HepG2 (cell line): ENCODE data around the gene NUBP1. TPM values are rescaled to one million over a fixed set of nuclear protein-coding genes. Genes with fewer than 3 reads are reported as not detected.

Experiments used
- FOSL2 ChIP-seq: sonication (generic); formaldehyde crosslinking; IDR thresholded peaks from 2 replicates; pipeline ENCODE4 v1.4.0; 2020; ENCODE audit warnings: missing genetic modification reagents
- GMEB1 ChIP-seq: sonication (generic); formaldehyde crosslinking; IDR thresholded peaks from 2 replicates; pipeline ENCODE4 v1.5.1; 2020; ENCODE audit warnings: missing genetic modification reagents, mild to moderate bottlenecking, borderline replicate concordance
- ZNF263 ChIP-seq: sonication (generic); formaldehyde crosslinking; IDR thresholded peaks from 2 replicates; pipeline ENCODE4 v1.4.0; 2020; ENCODE audit warnings: missing genetic modification reagents
- ZNF598 ChIP-seq: sonication (generic); formaldehyde crosslinking; IDR thresholded peaks from 2 replicates; pipeline ENCODE4 v1.5.1; 2020; ENCODE audit warnings: mild to moderate bottlenecking, missing genetic modification reagents, borderline replicate concordance
- polyA plus RNA-seq, 8 experiments: library from polyadenylated mRNA; depleted of rRNA in 3 of 8; stranded (reverse) in 7 of 8; unstranded in 1 of 8; fragments of >200 nt; fragmentation: Illumina TruSeq in 4 of 8; extraction: Trizol in 4 of 8; gene quantifications; 2 replicates each; pipeline versions ENCODE4 v1.2.1 to v1.2.3, GENCODE V29; 2011 to 2016; ENCODE audit warnings: low read depth in 4 of 8, missing spikeins in 1 of 8, mixed read lengths in 1 of 8; ENCODE audit not compliant: insufficient read depth in 1 of 8
- total RNA-seq, 5 experiments: library from RNA; depleted of rRNA; stranded (reverse); fragments of >200 nt; fragmentation: Illumina TruSeq; extraction: Trizol; gene quantifications; 2 replicates each; pipeline ENCODE4 v1.2.3, GENCODE V29; 2016; ENCODE audit warnings: low read depth in 1 of 5
- TF ChIP-seq, protein P1 (sequence below): sonication (generic); formaldehyde crosslinking; IDR thresholded peaks from 2 replicates; pipeline ENCODE4 v1.5.1; 2020; ENCODE audit warnings: mild to moderate bottlenecking, moderate library complexity, missing genetic modification reagents
- TF ChIP-seq, protein P2 (sequence below): sonication (generic); formaldehyde crosslinking; IDR thresholded peaks from one replicate; pipeline ENCODE4 v1.5.1; 2020; ENCODE audit warnings: mild to moderate bottlenecking, missing genetic modification reagents; ENCODE audit errors: not compliant biosample characterization
- TF ChIP-seq, protein P3 (sequence below): sonication (generic); formaldehyde crosslinking; IDR thresholded peaks from 2 replicates; pipeline ENCODE4 v1.8.0; 2022; ENCODE audit warnings: mild to moderate bottlenecking, missing genetic modification reagents, moderate library complexity

The NUBP1 gene
- total and polyA plus RNA-seq, 2 of the 13 experiments (the other 11 are each of a cell fraction or from before 2014, with no cell fraction given): 53.5 to 70.4 TPM

DNA sequence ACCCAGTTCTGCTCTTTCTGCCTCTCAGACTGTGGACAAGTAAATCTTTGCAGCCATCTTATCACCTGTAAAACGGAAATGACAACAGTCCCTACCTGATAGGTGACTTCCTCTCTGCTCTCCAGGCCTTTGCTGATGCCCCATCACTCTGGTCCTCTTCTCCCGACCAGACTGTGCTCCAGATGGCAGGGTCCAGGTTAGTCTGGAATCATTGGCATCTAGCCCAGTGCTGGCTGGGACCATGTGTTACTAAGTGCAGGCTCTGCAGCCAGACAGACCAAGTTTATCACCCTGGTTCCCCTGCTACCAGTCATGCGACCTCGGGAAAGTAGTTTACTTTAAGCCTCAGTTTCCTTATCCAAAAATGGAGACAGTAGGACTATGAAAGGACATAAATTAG lies 1.8 kb upstream of the NUBP1 start (continued):
- TF ChIP-seq, protein P1, sequence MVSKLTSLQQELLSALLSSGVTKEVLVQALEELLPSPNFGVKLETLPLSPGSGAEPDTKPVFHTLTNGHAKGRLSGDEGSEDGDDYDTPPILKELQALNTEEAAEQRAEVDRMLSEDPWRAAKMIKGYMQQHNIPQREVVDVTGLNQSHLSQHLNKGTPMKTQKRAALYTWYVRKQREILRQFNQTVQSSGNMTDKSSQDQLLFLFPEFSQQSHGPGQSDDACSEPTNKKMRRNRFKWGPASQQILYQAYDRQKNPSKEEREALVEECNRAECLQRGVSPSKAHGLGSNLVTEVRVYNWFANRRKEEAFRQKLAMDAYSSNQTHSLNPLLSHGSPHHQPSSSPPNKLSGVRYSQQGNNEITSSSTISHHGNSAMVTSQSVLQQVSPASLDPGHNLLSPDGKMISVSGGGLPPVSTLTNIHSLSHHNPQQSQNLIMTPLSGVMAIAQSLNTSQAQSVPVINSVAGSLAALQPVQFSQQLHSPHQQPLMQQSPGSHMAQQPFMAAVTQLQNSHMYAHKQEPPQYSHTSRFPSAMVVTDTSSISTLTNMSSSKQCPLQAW: no peak
- TF ChIP-seq FOSL2 (CRISPR knock-in tag) (no peak), ZNF598 (CRISPR knock-in tag) (0 out of 2 replicates have a peak, but pooled peaks have one; percentile 31), ZNF263 (CRISPR knock-in tag) (0 out of 2 replicates have a peak, but pooled peaks have one; percentile 31), GMEB1 (CRISPR knock-in tag) (no peak)
- TF ChIP-seq, protein P2, sequence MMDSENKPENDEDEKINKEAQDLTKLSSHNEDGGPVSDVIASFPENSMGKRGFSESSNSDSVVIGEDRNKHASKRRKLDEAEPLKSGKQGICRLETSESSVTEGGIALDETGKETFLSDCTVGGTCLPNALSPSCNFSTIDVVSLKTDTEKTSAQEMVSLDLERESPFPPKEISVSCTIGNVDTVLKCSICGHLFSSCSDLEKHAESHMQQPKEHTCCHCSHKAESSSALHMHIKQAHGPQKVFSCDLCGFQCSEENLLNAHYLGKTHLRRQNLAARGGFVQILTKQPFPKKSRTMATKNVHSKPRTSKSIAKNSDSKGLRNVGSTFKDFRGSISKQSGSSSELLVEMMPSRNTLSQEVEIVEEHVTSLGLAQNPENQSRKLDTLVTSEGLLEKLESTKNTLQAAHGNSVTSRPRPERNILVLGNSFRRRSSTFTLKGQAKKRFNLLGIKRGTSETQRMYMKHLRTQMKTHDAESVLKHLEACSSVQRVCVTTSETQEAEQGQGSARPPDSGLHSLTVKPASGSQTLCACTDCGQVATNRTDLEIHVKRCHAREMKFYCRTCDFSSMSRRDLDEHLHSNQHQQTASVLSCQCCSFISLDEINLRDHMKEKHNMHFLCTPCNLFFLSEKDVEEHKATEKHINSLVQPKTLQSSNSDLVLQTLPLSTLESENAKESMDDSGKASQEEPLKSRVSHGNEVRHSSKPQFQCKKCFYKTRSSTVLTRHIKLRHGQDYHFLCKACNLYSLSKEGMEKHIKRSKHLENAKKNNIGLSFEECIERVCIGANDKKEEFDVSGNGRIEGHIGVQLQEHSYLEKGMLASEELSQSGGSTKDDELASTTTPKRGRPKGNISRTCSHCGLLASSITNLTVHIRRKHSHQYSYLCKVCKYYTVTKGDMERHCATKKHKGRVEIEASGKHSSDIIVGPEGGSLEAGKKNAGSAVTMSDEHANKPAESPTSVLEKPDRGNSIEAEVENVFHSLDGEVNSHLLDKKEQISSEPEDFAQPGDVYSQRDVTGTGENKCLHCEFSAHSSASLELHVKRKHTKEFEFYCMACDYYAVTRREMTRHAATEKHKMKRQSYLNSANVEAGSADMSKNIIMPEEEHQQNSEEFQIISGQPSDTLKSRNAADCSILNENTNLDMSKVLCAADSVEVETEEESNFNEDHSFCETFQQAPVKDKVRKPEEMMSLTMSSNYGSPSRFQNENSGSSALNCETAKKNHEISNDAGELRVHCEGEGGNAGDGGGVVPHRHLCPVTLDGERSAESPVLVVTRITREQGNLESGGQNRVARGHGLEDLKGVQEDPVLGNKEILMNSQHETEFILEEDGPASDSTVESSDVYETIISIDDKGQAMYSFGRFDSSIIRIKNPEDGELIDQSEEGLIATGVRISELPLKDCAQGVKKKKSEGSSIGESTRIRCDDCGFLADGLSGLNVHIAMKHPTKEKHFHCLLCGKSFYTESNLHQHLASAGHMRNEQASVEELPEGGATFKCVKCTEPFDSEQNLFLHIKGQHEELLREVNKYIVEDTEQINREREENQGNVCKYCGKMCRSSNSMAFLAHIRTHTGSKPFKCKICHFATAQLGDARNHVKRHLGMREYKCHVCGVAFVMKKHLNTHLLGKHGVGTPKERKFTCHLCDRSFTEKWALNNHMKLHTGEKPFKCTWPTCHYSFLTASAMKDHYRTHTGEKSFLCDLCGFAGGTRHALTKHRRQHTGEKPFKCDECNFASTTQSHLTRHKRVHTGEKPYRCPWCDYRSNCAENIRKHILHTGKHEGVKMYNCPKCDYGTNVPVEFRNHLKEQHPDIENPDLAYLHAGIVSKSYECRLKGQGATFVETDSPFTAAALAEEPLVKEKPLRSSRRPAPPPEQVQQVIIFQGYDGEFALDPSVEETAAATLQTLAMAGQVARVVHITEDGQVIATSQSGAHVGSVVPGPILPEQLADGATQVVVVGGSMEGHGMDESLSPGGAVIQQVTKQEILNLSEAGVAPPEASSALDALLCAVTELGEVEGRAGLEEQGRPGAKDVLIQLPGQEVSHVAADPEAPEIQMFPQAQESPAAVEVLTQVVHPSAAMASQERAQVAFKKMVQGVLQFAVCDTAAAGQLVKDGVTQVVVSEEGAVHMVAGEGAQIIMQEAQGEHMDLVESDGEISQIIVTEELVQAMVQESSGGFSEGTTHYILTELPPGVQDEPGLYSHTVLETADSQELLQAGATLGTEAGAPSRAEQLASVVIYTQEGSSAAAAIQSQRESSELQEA (CRISPR knock-in tag): no peak
- TF ChIP-seq, protein P3, sequence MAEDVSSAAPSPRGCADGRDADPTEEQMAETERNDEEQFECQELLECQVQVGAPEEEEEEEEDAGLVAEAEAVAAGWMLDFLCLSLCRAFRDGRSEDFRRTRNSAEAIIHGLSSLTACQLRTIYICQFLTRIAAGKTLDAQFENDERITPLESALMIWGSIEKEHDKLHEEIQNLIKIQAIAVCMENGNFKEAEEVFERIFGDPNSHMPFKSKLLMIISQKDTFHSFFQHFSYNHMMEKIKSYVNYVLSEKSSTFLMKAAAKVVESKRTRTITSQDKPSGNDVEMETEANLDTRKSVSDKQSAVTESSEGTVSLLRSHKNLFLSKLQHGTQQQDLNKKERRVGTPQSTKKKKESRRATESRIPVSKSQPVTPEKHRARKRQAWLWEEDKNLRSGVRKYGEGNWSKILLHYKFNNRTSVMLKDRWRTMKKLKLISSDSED (CRISPR knock-in tag): no peak
